H9 (cell line): Measurements from ENCODE around the gene EPHA10. TPM values are rescaled to one million over a fixed set of nuclear protein-coding genes. Genes with fewer than 3 reads are reported as not detected.

ENCODE experiments used
- DNase-seq: peaks from one replicate; pipeline ENCODE4 v3.0.0-alpha.2; 2017
- H2AFZ ChIP-seq: one replicate; pipeline ENCODE4 v1.6.1; 2013; ENCODE audit warnings: mild to moderate bottlenecking, low read length, control low read depth, moderate library complexity
- H2AK5ac ChIP-seq: 2 replicates; pipeline ENCODE4 v1.6.1; 2013; ENCODE audit warnings: low read length, control low read depth, mixed read lengths; ENCODE audit not compliant: insufficient read length
- H2BK120ac ChIP-seq: one replicate; pipeline ENCODE4 v1.6.1; 2013; ENCODE audit warnings: low read depth, mild to moderate bottlenecking, low read length, control low read depth, inconsistent platforms; ENCODE audit not compliant: poor library complexity, severe bottlenecking
- H2BK12ac ChIP-seq: 2 replicates; pipeline ENCODE4 v1.6.1; 2013; ENCODE audit warnings: low read length, control low read depth, mixed read lengths, low read depth; ENCODE audit not compliant: insufficient read length
- H2BK15ac ChIP-seq: 2 replicates; pipeline ENCODE4 v1.6.1; 2013; ENCODE audit warnings: low read depth, low read length, control low read depth
- H2BK20ac ChIP-seq: one replicate; pipeline ENCODE4 v1.6.1; 2013; ENCODE audit warnings: low read depth, mild to moderate bottlenecking, low read length, control low read depth, inconsistent platforms; ENCODE audit not compliant: poor library complexity, severe bottlenecking
- H2BK5ac ChIP-seq: 2 replicates; pipeline ENCODE4 v1.6.1; 2013; ENCODE audit warnings: low read length, control low read depth, mixed read lengths; ENCODE audit not compliant: insufficient read length
- H3K14ac ChIP-seq: 2 replicates; pipeline ENCODE4 v1.6.1; 2013; ENCODE audit warnings: low read length, control low read depth; ENCODE audit not compliant: insufficient read depth
- H3K18ac ChIP-seq: 2 replicates; pipeline ENCODE4 v1.6.1; 2013; ENCODE audit warnings: low read depth, mild to moderate bottlenecking, mixed read lengths, low read length, control low read depth; ENCODE audit not compliant: insufficient read length
- H3K23ac ChIP-seq: 2 replicates; pipeline ENCODE4 v1.6.1; 2013; ENCODE audit warnings: low read length, control low read depth, mixed read lengths, low read depth; ENCODE audit not compliant: insufficient read length
- H3K23me2 ChIP-seq: 2 replicates; pipeline ENCODE4 v1.6.1; 2013; ENCODE audit warnings: low read depth, mild to moderate bottlenecking, mixed read lengths, low read length, control low read depth; ENCODE audit not compliant: insufficient read length, poor library complexity, severe bottlenecking
- H3K27ac ChIP-seq: 2 replicates; pipeline ENCODE4 v1.5.1; 2013; ENCODE audit warnings: low read length, control low read depth, mixed read lengths, low read depth; ENCODE audit not compliant: insufficient read length
- H3K27me3 ChIP-seq: 2 replicates; pipeline ENCODE4 v1.6.1; 2013; ENCODE audit warnings: low read length, control low read depth, inconsistent platforms; ENCODE audit not compliant: insufficient read depth
- H3K4ac ChIP-seq: 2 replicates; pipeline ENCODE4 v1.6.1; 2013; ENCODE audit warnings: low read depth, mild to moderate bottlenecking, control low read depth, inconsistent platforms, low read length, moderate library complexity
- H3K4me1 ChIP-seq: 2 replicates; pipeline ENCODE4 v1.6.1; 2013; ENCODE audit warnings: low read length, control low read depth, inconsistent platforms; ENCODE audit not compliant: insufficient read depth
- H3K4me2 ChIP-seq: 2 replicates; pipeline ENCODE4 v1.6.1; 2013; ENCODE audit warnings: low read length, control low read depth, mixed read lengths; ENCODE audit not compliant: insufficient read length, insufficient read depth
- H3K56ac ChIP-seq: 2 replicates; pipeline ENCODE4 v1.6.1; 2013; ENCODE audit warnings: low read depth, mild to moderate bottlenecking, mixed read lengths, low read length, control low read depth; ENCODE audit not compliant: insufficient read length
- H3K79me1 ChIP-seq: 2 replicates; pipeline ENCODE4 v1.6.1; 2013; ENCODE audit warnings: low read depth, mild to moderate bottlenecking, moderate library complexity, low read length, control low read depth, inconsistent platforms; ENCODE audit not compliant: insufficient read depth, poor library complexity, severe bottlenecking
- H3K79me2 ChIP-seq: 2 replicates; pipeline ENCODE4 v1.6.1; 2013; ENCODE audit warnings: low read length, control low read depth, inconsistent platforms; ENCODE audit not compliant: insufficient read depth
- H3K9ac ChIP-seq: 2 replicates; pipeline ENCODE4 v1.6.1; 2013; ENCODE audit warnings: low read length, control low read depth, mixed read lengths; ENCODE audit not compliant: insufficient read length; ENCODE audit errors: extremely low read depth
- H3K9me3 ChIP-seq: one replicate; pipeline ENCODE4 v1.6.1; 2013; ENCODE audit warnings: low read depth, low read length, inconsistent platforms; ENCODE audit not compliant: control insufficient read depth
- H3T11ph ChIP-seq: one replicate; pipeline ENCODE4 v1.6.1; 2013; ENCODE audit warnings: mild to moderate bottlenecking, low read length, control low read depth, inconsistent platforms
- H4K20me1 ChIP-seq: one replicate; pipeline ENCODE4 v1.6.1; 2013; ENCODE audit not compliant: control insufficient read depth, insufficient read length, insufficient read depth
- H4K5ac ChIP-seq: 2 replicates; pipeline ENCODE4 v1.6.1; 2013; ENCODE audit warnings: low read depth, mild to moderate bottlenecking, mixed read lengths, low read length, control low read depth; ENCODE audit not compliant: insufficient read length
- H4K8ac ChIP-seq: replicated peaks from 2 replicates; pipeline ENCODE4 v1.6.1; 2013; ENCODE audit warnings: low read length, control low read depth, mixed read lengths, low read depth; ENCODE audit not compliant: insufficient read length
- H4K91ac ChIP-seq: 2 replicates; pipeline ENCODE4 v1.6.1; 2013; ENCODE audit warnings: low read depth, mild to moderate bottlenecking, moderate library complexity, mixed read lengths, low read length, control low read depth; ENCODE audit not compliant: insufficient read length
- H3K27ac Mint-ChIP-seq, 3 experiments: 2 replicates in 2 of 3; 3 replicates in 1 of 3; pipeline ENCODE4 v1.8.0; 2020 to 2021; ENCODE audit warnings: mixed read lengths in 3 of 3, mild to moderate bottlenecking in 1 of 3, moderate library complexity in 1 of 3
- H3K27me3 Mint-ChIP-seq: 2 replicates; pipeline ENCODE4 v1.8.0; 2021; ENCODE audit warnings: low read depth, mild to moderate bottlenecking, moderate library complexity, mixed read lengths
- H3K36me3 Mint-ChIP-seq, 3 experiments: 2 replicates in 2 of 3; 3 replicates in 1 of 3; pipeline ENCODE4 v1.8.0; 2020 to 2021; ENCODE audit warnings: low read depth in 3 of 3, mixed read lengths in 3 of 3; ENCODE audit not compliant: insufficient read depth in 1 of 3
- H3K4me1 Mint-ChIP-seq, 2 experiments: 2 replicates each; pipeline ENCODE4 v1.8.0; 2020; ENCODE audit warnings: mixed read lengths in 2 of 2
- H3K4me3 Mint-ChIP-seq, 2 experiments: 2 replicates in 1 of 2; 3 replicates in 1 of 2; pipeline ENCODE4 v1.8.0; 2020 to 2021; ENCODE audit warnings: mild to moderate bottlenecking in 2 of 2, mixed read lengths in 2 of 2, moderate library complexity in 1 of 2
- H3K9me3 Mint-ChIP-seq, 2 experiments: 2 replicates in 1 of 2; 3 replicates in 1 of 2; pipeline ENCODE4 v1.8.0; 2020; ENCODE audit warnings: mild to moderate bottlenecking in 2 of 2, mixed read lengths in 2 of 2, moderate library complexity in 1 of 2
- CTCF ChIP-seq: fragments of 200-600 bp; sonication (generic); conservative IDR thresholded peaks from 3 replicates; pipeline ENCODE4 v1.8.0; 2021; ENCODE audit warnings: antibody characterized with exemption, mild to moderate bottlenecking
- WGBS: extraction: QIAGEN DNeasy Blood & Tissue Kit; methylation state at CpG from one replicate; pipeline ENCODE4 v1.1.7; 2013; ENCODE audit warnings: missing lambda C conversion rate, low lambda C conversion rate, mixed read lengths; ENCODE audit not compliant: insufficient read length; ENCODE audit errors: extremely low coverage; 5-methylcytosine and 5-hydroxymethylcytosine counted together
- total RNA-seq: library from RNA; stranded (reverse); gene quantifications from 2 replicates; pipeline ENCODE4 v1.2.1, GENCODE V29; 2021

EPHA10 gene
- total RNA-seq, 1 experiment from 2014 or later: 0.96 TPM

GRCh38 chr1:37699147-37699546, 65.8 kb downstream of the EPHA10 start:
- Mint-ChIP-seq H3K9me3 (no peaks in the 10 kb centered on the region), H3K4me3 (no peak overlapping the region), H3K27ac (no peak overlapping the region; a peak in 1 of 7 replicates), H3K4me1 (no peaks in the 10 kb centered on the region), H3K36me3 (peaks cover 47 to 86% (median 81%) of the 10 kb centered on the region in 3 experiments), H3K27me3 (no peaks in the 10 kb centered on the region)
- Histone ChIP-seq H2BK5ac (no peak overlapping the region), H3K23ac (no peak overlapping the region), H3K27ac (no peak overlapping the region), H4K5ac (no peak overlapping the region), H2BK120ac (no peak overlapping the region), H3K4ac (no peak overlapping the region), H4K91ac (no peak overlapping the region), H3T11ph (no peak overlapping the region), H3K4me2 (no peak overlapping the region), H3K14ac (no peak overlapping the region), H2AFZ (no peak overlapping the region), H3K9ac (no peak overlapping the region), H2BK12ac (no peak overlapping the region), H3K79me2 (no peaks in the 10 kb centered on the region), H3K4me1 (no peaks in the 10 kb centered on the region), H2BK15ac (no peak overlapping the region), H2AK5ac (no peak overlapping the region), H3K56ac (no peak overlapping the region), H3K27me3 (no peaks in the 10 kb centered on the region), H3K23me2 (no peaks in the 10 kb centered on the region), H4K8ac (no peak overlapping the region), H3K79me1 (no peaks in the 10 kb centered on the region), H2BK20ac (no peak overlapping the region), H3K9me3 (no peaks in the 10 kb centered on the region), H3K18ac (no peak overlapping the region), H4K20me1 (no peaks in the 10 kb centered on the region)
- TF ChIP-seq CTCF: no peak
- no CpG with 5 or more reads among the region's 7 CpGs for WGBS
- DNase-seq: no peak
